GM10266 (cell line): ENCODE results near the gene IHH.

Experiments used
- DNase-seq: peaks from one replicate; pipeline ENCODE4 v3.0.0; 2012; ENCODE audit errors: extremely low spot score
- TF ChIP-seq, protein P1 (sequence below): IDR thresholded peaks from 2 replicates; pipeline ENCODE4 v1.5.1; 2012; ENCODE audit warnings: mild to moderate bottlenecking, low read depth; ENCODE audit not compliant: control insufficient read depth, insufficient read depth; ENCODE audit errors: missing control alignments

IHH gene

DNA sequence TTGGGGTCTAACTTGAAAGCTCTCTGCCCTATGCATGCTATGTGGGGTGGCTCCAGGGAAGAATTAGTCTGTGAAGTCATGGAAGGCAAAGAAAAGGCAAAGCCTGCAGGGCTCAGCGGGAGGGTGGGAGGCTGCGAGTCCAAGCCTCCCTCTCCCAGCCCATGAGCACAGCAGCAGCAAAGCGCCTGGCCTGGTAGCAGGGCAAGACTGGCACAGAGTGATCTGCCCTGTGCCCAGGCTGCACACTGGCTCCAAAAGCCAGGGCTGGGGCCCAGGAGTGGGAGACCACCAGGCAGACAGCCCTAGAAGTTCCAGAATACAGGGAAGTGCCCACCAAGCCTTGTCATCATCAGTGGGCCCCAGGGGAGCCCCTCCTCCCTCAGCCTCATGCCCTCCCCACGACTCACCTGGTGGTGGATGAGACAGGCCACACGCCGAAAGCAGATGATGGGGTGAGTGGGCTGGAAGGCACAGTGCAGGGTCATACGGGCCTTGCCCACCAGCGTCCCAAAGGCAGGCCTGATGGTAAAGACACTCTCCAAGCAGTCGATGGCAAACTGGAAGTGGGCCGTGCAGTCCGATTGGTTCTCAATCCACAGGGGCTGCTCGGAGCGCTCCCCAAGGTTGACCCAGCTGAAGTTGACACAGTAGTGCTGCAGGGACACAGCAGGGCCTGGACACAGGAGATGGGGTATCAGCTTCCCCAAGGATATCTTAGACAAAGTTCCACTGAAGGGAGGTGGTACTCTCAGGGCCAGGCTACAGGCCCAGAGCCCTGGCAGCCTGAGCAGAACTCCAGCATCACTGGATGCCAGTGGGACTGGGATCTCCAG, 31.5 kb downstream of the IHH start:
- no peak for DNase-seq
- TF ChIP-seq, protein P1, sequence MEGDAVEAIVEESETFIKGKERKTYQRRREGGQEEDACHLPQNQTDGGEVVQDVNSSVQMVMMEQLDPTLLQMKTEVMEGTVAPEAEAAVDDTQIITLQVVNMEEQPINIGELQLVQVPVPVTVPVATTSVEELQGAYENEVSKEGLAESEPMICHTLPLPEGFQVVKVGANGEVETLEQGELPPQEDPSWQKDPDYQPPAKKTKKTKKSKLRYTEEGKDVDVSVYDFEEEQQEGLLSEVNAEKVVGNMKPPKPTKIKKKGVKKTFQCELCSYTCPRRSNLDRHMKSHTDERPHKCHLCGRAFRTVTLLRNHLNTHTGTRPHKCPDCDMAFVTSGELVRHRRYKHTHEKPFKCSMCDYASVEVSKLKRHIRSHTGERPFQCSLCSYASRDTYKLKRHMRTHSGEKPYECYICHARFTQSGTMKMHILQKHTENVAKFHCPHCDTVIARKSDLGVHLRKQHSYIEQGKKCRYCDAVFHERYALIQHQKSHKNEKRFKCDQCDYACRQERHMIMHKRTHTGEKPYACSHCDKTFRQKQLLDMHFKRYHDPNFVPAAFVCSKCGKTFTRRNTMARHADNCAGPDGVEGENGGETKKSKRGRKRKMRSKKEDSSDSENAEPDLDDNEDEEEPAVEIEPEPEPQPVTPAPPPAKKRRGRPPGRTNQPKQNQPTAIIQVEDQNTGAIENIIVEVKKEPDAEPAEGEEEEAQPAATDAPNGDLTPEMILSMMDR = peak; percentile 14

DNA sequence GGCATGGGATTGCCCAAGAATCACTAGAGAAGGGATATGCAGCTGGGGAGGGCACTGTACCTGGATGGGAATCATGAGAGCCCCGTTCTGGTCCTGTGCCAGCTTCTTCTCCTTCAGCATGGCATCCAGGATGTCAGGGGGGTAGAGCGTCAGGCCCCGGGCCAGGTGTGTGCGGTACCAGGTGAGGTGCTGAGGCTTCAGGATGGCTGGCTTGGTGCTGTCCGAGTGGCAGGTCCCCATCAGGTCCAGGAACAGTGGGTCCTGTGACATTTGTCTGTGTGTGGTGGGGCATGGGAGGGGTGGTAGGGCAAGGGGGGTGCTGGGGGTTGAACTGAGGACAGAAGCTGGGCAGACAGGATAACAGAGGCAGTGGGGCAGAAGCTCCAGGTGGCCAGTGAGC, 32.6 kb downstream of the IHH start:
- no peak for DNase-seq

DNA sequence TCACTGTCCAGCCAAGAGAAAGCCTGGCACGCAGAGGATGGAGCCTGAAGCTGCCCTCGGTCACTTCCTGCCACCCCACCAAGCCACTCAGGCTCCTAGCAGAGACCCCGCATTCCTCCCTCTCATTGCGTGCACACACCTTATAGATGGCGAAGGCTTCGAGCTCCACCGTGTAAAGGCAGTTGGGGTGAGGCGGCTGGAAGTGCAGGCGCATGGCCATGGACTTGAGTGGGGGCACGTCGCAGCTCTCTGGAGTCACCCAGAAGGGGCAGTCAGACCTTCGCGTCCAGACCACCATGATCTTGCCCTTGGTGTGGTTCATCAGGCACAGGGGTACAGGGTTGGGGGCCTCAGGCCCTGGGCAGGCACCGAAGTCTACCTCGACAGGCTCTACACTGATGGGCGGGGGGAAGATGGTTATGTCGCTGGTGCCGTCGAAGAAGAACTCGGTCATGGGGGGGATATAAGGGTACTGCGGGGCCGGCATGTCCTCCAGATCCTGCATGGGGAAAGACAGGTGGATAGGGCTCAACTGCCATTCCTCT, 33.1 kb downstream of the IHH start:
- TF ChIP-seq, protein P1 = no peak

More for the DNA sequence above, 32.6 kb downstream of the IHH start:
- TF ChIP-seq, protein P1 = no peak

DNA sequence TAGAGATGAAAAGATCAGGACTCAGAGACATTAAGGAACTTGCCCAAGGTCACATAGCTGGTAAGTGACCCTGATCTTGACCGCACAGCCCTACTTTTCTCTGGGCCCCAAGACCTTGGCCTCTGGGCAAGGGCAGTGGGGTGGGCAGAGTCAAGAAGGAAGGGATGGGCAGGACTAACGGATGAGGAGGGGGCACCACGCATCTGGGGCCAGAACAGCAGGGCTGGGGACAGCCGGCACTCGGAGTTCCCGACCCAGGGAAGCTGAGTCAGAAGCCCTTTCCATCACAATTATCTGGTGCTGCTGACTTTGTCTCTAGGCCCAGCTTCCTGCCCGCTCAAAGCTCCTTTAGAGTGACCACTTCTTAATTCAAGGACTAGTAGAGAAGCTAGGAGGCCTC, 33.8 kb downstream of the IHH start:
- TF ChIP-seq, protein P1 = no peak
- no peak for DNase-seq

More for the DNA sequence above, 33.1 kb downstream of the IHH start:
- DNase-seq = no peak

DNA sequence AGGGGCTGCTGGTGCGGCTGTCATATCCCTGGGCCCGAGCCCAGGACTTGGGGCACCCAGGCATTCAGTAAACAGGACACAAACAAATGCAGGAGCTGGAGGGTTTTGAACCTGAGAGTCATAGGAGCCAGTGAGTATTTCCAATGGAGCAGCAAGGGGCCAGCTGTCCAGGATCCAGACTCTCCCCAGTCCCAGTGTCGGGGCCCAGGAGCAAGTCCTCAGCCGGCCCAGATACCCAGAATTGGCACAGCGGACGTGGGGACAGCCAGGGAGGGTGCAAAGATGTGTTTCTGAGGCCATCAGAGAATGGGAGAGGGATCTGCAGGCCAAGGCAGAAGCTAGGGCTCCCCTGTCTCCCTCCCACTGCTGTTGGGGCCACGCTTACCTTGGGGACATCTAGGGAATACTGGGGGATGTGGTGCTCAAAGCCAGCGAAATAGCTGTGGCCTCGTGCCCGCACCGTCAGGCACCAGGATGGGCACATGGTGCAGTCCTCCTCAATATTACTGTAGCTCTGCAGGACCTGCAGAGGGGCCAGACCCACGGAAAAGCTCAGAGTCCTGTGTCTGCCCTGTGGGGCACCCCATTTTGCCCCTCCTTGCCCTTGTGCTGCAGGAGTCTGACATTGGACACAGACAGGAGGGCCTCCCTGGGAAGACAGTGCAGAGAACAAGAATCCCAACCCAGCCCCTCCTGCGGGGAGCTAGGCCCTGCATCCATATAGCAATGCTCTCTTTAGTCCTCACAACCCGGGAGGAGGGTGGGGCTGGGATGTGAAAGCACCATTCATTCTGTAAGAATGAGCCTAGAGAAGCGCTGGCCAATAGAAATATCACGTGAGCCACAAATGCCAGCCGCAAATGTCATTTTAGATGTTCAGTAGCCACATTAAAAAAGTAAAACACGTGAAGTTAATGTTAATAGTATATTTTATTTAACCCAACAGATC, 34.8 kb downstream of the IHH start:
- TF ChIP-seq, protein P1 = no peak
- no peak for DNase-seq

DNA sequence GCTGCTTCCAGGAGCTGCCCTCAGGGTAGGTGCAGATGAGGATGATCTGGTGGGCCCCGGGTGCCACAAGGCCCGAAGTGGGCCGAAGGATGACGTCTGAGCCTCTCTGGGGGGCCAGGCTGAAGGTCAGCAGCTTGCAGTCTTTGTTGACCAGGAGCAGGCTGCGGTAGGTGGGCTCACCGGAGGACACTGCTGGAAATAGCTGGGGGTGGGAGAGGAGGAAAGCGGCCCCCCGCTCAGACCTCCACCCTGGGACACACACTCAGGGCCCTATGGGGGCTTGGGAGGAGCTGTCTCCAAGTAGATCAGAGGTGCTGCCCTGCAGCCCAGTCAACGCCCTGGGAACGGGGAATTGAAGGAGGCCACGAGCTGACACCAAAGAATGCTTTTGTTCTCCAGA, 36.7 kb downstream of the IHH start:
- TF ChIP-seq, protein P1 = no peak
- DNase-seq = no peak

DNA sequence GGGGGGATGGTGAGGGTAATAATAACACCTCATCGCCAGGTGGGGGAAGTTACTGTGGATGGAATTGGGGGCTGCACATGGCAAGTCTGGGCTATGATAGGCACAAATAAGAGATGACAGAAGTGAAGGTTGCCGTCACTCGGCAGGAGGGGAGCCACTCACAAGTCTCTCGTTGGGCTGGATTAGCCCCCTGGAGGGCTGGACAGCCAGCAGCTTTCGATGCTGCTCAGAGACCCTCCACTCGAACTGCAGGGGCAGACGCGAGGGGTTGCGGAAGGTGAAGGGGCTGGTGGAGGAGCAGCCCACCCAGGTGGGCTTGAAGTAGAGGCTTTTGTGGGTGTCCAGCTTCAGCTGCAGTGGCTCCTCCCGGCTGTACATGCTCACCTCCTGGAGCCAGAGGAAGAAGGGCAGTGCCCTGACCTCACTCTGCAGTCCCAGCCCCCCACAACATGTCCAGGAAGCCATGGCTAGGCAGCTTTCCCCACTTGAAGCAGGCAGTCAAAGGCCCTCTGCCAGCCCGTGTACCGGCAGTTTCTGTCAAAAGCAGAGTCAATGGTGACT, 37.6 kb downstream of the IHH start:
- DNase-seq = no peak
- TF ChIP-seq, protein P1 = no peak
